ENCODE measurements around the gene NEDD1.

- TF ChIP-seq CTCF (IDR thresholded peaks at IDR 0.05; ENCODE audit: low read depth, low read length) = no peak
- TF ChIP-seq POLR2A (IDR thresholded peaks at IDR 0.05; ENCODE audit: extremely low read depth, insufficient read length) = no peak
Observed at GRCh38 chr12:96876966-96877365, 30.1 kb upstream of the NEDD1 start.

All from NB4 (cell line).